Stimulated activated CD8-positive, alpha-beta memory T cell treated with anti-CD3 and anti-CD28 coated beads, Interleukin-7, amount 100 ng/mL, for 48 hours (primary cell): ENCODE data around the gene ZNF322.

ENCODE experiments used
- DNase-seq, 2 donors: peaks; one replicate each; pipeline ENCODE4 v3.0.0-alpha.2; 2020; ENCODE audit warnings: low read depth in 1 of 2; ENCODE audit errors: extremely low read depth in 1 of 2

Gene ZNF322

GRCh38 chr6:26593278-26594130 is 66.0 kb downstream of the ZNF322 start:
- no peak for DNase-seq

- DNase-seq: no peak
Measured at GRCh38 chr6:26592649-26593048, 66.9 kb downstream of the ZNF322 start.

GRCh38 chr6:26588965-26589364 is 70.6 kb downstream of the ZNF322 start:
- DNase-seq: no peak
